A673 (cell line): Measurements from ENCODE around the gene DUOXA2.
"Not testable (repeated sequence)": the region's sequence is repeated elsewhere in the genome, so short reads cannot be mapped to it uniquely, and the experiment has no call there.

Experiments used
- EZH2 ChIP-seq: fragments of 200-600 bp; sonication (generic); IDR thresholded peaks from 2 replicates; pipeline ENCODE4 v1.6.1; 2017; ENCODE audit warnings: borderline replicate concordance, low read depth, mild to moderate bottlenecking, mixed read lengths, antibody characterized with exemption, low read length; ENCODE audit not compliant: poor library complexity, severe bottlenecking
- TF ChIP-seq, protein P1 (sequence below): fragments of 300-800, 200-600 bp; sonication (generic); conservative IDR thresholded peaks from 2 replicates; pipeline ENCODE4 v1.5.1; 2017; ENCODE audit warnings: low read depth, mild to moderate bottlenecking, antibody characterized with exemption, low read length, moderate library complexity, mixed read lengths

DNA sequence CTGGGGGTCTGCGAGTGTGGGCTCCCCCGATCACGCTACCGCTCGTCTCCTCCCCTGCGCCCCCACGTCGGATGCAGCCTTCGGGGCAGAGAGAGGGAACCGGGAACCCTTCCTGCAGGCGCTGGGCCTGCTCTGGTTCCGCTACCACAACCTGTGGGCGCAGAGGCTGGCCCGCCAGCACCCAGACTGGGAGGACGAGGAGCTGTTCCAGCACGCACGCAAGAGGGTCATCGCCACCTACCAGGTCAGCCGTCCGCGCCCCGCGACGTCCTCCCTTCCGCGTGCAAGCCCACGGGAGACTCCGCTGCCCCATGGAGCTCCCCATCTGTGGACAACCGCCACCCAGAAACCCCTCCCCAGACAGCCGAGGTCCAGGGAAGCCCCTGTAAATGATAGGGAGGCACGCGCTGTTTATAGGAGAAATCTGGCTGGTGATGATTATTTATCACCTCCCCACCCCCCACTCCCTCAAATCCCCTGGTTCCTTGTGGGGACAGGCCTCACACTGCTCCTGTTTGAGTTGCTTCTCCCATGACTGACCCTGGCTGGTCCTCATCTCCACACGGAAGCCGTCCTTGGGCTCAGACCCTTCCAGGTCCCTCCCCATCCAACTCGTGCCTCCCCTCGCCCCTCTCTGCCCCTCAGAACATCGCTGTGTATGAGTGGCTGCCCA lies 21.7 kb downstream of the DUOXA2 start:
- TF ChIP-seq, protein P1, sequence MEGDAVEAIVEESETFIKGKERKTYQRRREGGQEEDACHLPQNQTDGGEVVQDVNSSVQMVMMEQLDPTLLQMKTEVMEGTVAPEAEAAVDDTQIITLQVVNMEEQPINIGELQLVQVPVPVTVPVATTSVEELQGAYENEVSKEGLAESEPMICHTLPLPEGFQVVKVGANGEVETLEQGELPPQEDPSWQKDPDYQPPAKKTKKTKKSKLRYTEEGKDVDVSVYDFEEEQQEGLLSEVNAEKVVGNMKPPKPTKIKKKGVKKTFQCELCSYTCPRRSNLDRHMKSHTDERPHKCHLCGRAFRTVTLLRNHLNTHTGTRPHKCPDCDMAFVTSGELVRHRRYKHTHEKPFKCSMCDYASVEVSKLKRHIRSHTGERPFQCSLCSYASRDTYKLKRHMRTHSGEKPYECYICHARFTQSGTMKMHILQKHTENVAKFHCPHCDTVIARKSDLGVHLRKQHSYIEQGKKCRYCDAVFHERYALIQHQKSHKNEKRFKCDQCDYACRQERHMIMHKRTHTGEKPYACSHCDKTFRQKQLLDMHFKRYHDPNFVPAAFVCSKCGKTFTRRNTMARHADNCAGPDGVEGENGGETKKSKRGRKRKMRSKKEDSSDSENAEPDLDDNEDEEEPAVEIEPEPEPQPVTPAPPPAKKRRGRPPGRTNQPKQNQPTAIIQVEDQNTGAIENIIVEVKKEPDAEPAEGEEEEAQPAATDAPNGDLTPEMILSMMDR, result not testable (repeated sequence)
- TF ChIP-seq EZH2, result not testable (repeated sequence)
